Osteoblast (primary cell): ENCODE data around the gene TEX53. TPM values are rescaled to one million over a fixed set of nuclear protein-coding genes. Genes with fewer than 3 reads are reported as not detected.

Experiments
- DNase-seq: peaks from one replicate; pipeline ENCODE4 v3.0.0; 2011; ENCODE audit warnings: low spot score, mixed read lengths; ENCODE audit not compliant: insufficient read length; ENCODE audit errors: missing footprints
- H2AFZ ChIP-seq: 2 replicates; pipeline ENCODE4 v1.6.0; 2011; ENCODE audit warnings: mild to moderate bottlenecking, low read length
- H3K27ac ChIP-seq: 2 replicates; pipeline ENCODE4 v1.5.1; 2011; ENCODE audit warnings: mild to moderate bottlenecking, low read depth, low read length, moderate library complexity
- H3K27me3 ChIP-seq: 2 replicates; pipeline ENCODE4 v1.6.0; 2012; ENCODE audit warnings: mild to moderate bottlenecking, control low read depth, inconsistent platforms, low read length, moderate library complexity; ENCODE audit not compliant: insufficient read depth
- H3K36me3 ChIP-seq: 2 replicates; pipeline ENCODE4 v1.5.1; 2011; ENCODE audit warnings: mild to moderate bottlenecking, low read length, control low read depth, moderate library complexity; ENCODE audit not compliant: insufficient read depth
- H3K4me1 ChIP-seq: 2 replicates; pipeline ENCODE4 v1.5.1; 2011; ENCODE audit warnings: mild to moderate bottlenecking, low read length, control low read depth, moderate library complexity; ENCODE audit not compliant: insufficient read depth
- H3K4me2 ChIP-seq: 2 replicates; pipeline ENCODE4 v1.6.0; 2011; ENCODE audit warnings: mild to moderate bottlenecking, low read length; ENCODE audit not compliant: insufficient read depth
- H3K4me3 ChIP-seq: fragments of 200-600 bp; sonication (generic); 3 replicates; pipeline ENCODE4 v1.5.1; 2012; ENCODE audit warnings: mild to moderate bottlenecking, low read length, inconsistent platforms; ENCODE audit not compliant: insufficient read depth
- H3K79me2 ChIP-seq: 2 replicates; pipeline ENCODE4 v1.6.0; 2012; ENCODE audit warnings: mild to moderate bottlenecking, low read length, control low read depth, inconsistent platforms; ENCODE audit not compliant: insufficient read depth
- H3K9me3 ChIP-seq: 2 replicates; pipeline ENCODE4 v1.5.1; 2011; ENCODE audit warnings: low read depth, low read length, control low read depth
- H4K20me1 ChIP-seq: 2 replicates; pipeline ENCODE4 v1.6.0; 2012; ENCODE audit warnings: mild to moderate bottlenecking, low read length, control low read depth; ENCODE audit not compliant: insufficient read depth
- total RNA-seq: library from RNA; depleted of rRNA; stranded (reverse); fragments of >200 nt; gene quantifications from 2 replicates; pipeline ENCODE4 v1.2.3, GENCODE V29; 2012
- TF ChIP-seq, protein P1 (sequence below): IDR thresholded peaks from 2 replicates; pipeline ENCODE4 v1.5.1; 2011; ENCODE audit warnings: mild to moderate bottlenecking, low read depth, low read length, moderate library complexity; ENCODE audit errors: extremely low read depth

TEX53 gene
- total RNA-seq, 1 donor: not detected

DNA sequence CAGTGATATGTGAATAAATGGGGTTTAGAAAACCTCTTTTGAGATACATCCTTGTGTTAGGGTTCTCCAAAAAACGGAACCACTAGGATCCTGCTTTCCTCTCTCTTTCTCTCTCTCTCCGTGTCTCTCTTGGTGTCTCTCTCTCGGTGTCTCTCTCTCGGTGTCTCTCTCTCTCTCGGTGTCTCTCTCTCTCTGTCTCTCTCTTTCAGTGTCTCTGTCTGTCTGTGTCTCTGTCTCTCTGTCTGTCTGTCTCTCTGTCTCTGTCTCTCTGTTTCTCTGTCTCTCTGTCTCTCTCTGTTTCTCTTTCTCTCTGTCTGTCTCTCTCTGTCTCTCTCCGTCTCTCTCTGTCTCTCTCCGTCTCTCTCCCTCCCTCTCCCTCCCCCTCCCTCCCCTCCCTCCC, 32.2 kb upstream of the TEX53 start:
- TF ChIP-seq, protein P1, sequence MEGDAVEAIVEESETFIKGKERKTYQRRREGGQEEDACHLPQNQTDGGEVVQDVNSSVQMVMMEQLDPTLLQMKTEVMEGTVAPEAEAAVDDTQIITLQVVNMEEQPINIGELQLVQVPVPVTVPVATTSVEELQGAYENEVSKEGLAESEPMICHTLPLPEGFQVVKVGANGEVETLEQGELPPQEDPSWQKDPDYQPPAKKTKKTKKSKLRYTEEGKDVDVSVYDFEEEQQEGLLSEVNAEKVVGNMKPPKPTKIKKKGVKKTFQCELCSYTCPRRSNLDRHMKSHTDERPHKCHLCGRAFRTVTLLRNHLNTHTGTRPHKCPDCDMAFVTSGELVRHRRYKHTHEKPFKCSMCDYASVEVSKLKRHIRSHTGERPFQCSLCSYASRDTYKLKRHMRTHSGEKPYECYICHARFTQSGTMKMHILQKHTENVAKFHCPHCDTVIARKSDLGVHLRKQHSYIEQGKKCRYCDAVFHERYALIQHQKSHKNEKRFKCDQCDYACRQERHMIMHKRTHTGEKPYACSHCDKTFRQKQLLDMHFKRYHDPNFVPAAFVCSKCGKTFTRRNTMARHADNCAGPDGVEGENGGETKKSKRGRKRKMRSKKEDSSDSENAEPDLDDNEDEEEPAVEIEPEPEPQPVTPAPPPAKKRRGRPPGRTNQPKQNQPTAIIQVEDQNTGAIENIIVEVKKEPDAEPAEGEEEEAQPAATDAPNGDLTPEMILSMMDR: no peak
- no peaks in the 10 kb centered on the region for H3K27me3 ChIP-seq
- H3K79me2 ChIP-seq: no peaks in the 10 kb centered on the region
- H2AFZ ChIP-seq: no peak overlapping the region
- peaks cover 30% of the 10 kb centered on the region for H3K4me1 ChIP-seq
- no peak for DNase-seq
- no peak overlapping the region for H3K4me3 ChIP-seq
- no peaks in the 10 kb centered on the region for H3K36me3 ChIP-seq
- no peaks in the 10 kb centered on the region for H3K9me3 ChIP-seq
- no peak overlapping the region for H3K4me2 ChIP-seq
- no peak overlapping the region for H3K27ac ChIP-seq
- no peaks in the 10 kb centered on the region for H4K20me1 ChIP-seq

DNA sequence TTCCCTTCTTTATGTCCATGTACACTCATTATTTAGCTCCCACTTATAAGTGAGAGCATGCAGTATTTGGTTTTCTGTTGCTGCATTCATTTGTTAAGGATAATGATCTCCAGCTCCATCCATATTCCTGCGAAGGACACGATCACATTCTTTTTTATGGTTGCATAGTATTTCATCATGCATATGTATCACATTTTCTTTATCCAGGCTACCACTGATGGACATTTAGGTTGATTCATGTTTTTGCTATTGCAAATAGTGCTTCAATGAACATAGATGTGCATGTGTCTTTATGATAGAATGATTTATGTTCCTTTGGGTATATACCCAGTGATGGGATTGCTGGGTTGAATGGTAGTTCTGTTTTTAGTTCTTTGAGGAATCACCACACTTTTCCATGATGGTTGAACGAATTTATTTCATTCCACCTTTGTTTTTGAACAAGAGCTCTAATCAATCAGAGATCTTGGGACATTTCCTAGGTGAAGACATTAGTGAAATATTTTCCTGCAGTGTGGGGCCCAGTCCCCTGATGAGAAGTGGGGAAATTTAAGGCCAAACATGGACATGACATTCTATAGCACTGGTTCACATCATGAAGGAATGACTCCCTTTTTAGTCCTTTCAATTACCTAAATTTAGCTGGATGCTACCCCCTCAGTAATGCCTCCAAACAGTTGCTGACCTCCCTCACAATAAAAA, 31.5 kb upstream of the TEX53 start:
- Histone ChIP-seq H3K27me3 (no peaks in the 10 kb centered on the region), H3K4me3 (no peak overlapping the region), H3K4me2 (no peak overlapping the region), H3K9me3 (no peaks in the 10 kb centered on the region), H4K20me1 (no peaks in the 10 kb centered on the region), H2AFZ (no peak overlapping the region), H3K27ac (no peak overlapping the region), H3K4me1 (peaks cover 22% of the 10 kb centered on the region), H3K79me2 (no peaks in the 10 kb centered on the region), H3K36me3 (no peaks in the 10 kb centered on the region)
- no peak for DNase-seq
- TF ChIP-seq, protein P1: no peak

DNA sequence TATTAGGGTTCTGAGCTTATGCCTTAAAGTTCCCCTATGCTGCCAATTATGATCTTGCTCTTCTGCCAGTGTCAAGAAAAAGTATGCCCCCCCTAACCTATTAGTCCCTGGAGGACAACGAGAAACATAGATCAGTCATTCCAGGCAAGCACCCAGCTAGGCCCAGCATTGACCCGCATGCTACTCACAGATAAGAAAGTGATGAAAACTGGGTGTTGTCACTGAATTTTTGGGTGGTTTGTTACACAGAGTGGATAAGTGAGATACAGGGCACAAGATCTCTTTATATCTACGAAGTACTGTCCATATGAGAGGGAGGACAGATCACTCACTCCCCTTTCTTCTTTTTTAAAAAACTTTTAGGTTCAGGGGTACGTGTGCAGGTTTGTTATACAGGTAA, 30.8 kb upstream of the TEX53 start:
- no peak for DNase-seq
- Histone ChIP-seq H3K4me2 (no peak overlapping the region), H3K36me3 (no peaks in the 10 kb centered on the region), H3K4me1 (peaks cover 20% of the 10 kb centered on the region), H4K20me1 (no peaks in the 10 kb centered on the region), H3K27ac (no peak overlapping the region), H3K9me3 (no peaks in the 10 kb centered on the region), H3K4me3 (no peak overlapping the region), H2AFZ (no peak overlapping the region), H3K79me2 (no peaks in the 10 kb centered on the region), H3K27me3 (no peaks in the 10 kb centered on the region)
- TF ChIP-seq, protein P1: no peak

DNA sequence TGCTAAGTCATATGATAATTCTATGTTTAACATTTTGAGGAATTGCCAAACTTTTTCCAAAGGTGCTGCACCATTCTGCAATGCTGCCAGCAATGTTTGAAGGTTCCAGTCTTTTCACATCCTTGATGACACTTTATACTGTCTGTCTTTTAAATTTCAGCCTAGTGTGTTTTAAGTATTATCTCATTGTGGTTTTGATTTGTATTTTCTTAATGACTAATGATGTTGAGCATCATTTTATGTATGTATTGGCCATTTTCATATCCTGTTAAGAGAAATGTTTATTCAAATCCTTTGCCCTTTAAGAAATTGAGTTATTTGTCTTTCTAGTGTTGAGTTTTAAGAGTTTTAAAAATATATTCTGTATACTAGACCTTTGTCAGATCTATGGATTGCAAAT, 29.4 kb upstream of the TEX53 start:
- TF ChIP-seq, protein P1: no peak
- H3K36me3 ChIP-seq: no peaks in the 10 kb centered on the region
- no peak for DNase-seq

More for the DNA sequence above, 29.4 kb upstream of the TEX53 start:
- H4K20me1 ChIP-seq: no peaks in the 10 kb centered on the region
- H3K4me3 ChIP-seq: no peak overlapping the region
- H3K9me3 ChIP-seq: no peaks in the 10 kb centered on the region
- no peaks in the 10 kb centered on the region for H3K79me2 ChIP-seq
- H3K4me2 ChIP-seq: no peak overlapping the region
- no peak overlapping the region for H3K27ac ChIP-seq
- peaks cover 19% of the 10 kb centered on the region for H3K4me1 ChIP-seq
- H3K27me3 ChIP-seq: no peaks in the 10 kb centered on the region
- H2AFZ ChIP-seq: no peak overlapping the region
